Stimulated activated CD8-positive, alpha-beta memory T cell treated with anti-CD3 and anti-CD28 coated beads, Interleukin-7, amount 100 ng/mL, for 1 hour (primary cell): ENCODE data around the gene KRTAP20-1.

Experiments
- DNase-seq, 2 donors: peaks; one replicate each; pipeline ENCODE4 v3.0.0-alpha.2; 2020; ENCODE audit warnings: low read depth in 2 of 2

The KRTAP20-1 gene

GRCh38 chr21:30616125-30616524, at the start of gene KRTAP20-1:
KRTAP20-1 (plus strand) TSS chr21:30616425; CDS start chr21:30616455, 30 bp downstream.
- no peak for DNase-seq

GRCh38 chr21:30567617-30568016, 48.6 kb upstream of the KRTAP20-1 start:
- no peak for DNase-seq

GRCh38 chr21:30577766-30578165, 38.5 kb upstream of the KRTAP20-1 start:
- no peak for DNase-seq

- DNase-seq, result no peak
Observed at GRCh38 chr21:30579346-30579745, 36.9 kb upstream of the KRTAP20-1 start.

GRCh38 chr21:30580132-30580531, 36.1 kb upstream of the KRTAP20-1 start:
- no peak for DNase-seq

- no peak for DNase-seq
Observed at GRCh38 chr21:30582870-30583269, 33.4 kb upstream of the KRTAP20-1 start.

GRCh38 chr21:30590297-30590696, 25.9 kb upstream of the KRTAP20-1 start, which contains the start of gene KRTAP22-2:
KRTAP22-2 (minus strand) TSS chr21:30590397.
- no peak for DNase-seq

- DNase-seq, result no peak
Observed at GRCh38 chr21:30592140-30592539, 24.1 kb upstream of the KRTAP20-1 start, which contains the start of gene KRTAP6-3. KRTAP6-3 (plus strand) TSS chr21:30592440; CDS start chr21:30592446, 6 bp downstream.

GRCh38 chr21:30598802-30599201, 17.4 kb upstream of the KRTAP20-1 start, which contains the start of gene KRTAP6-2:
KRTAP6-2 (minus strand) TSS chr21:30598902; CDS start chr21:30598874, 28 bp downstream.
- DNase-seq, result no peak

- no peak for DNase-seq
Observed at GRCh38 chr21:30600787-30601186, 15.4 kb upstream of the KRTAP20-1 start, which contains the start of gene KRTAP22-1. KRTAP22-1 (plus strand) TSS chr21:30601087.

GRCh38 chr21:30605968-30606367, 10.3 kb upstream of the KRTAP20-1 start:
- no peak for DNase-seq

- DNase-seq, result no peak
Observed at GRCh38 chr21:30612132-30612531, 4.1 kb upstream of the KRTAP20-1 start.

GRCh38 chr21:30613836-30614235, 2.4 kb upstream of the KRTAP20-1 start, which contains the start of gene KRTAP6-1:
KRTAP6-1 (minus strand) TSS chr21:30613930; CDS start chr21:30613904, 26 bp downstream.
- DNase-seq, result no peak

- no peak for DNase-seq
Observed at GRCh38 chr21:30615199-30615598, 1.0 kb upstream of the KRTAP20-1 start.

- DNase-seq, result no peak
Observed at GRCh38 chr21:30620080-30620479, 3.9 kb downstream of the KRTAP20-1 start.

- no peak for DNase-seq
Observed at GRCh38 chr21:30620522-30620921, 4.3 kb downstream of the KRTAP20-1 start, which contains the start of gene KRTAP20-4. KRTAP20-4 (plus strand) TSS chr21:30620627.

- DNase-seq, result no peak
Observed at GRCh38 chr21:30623362-30623761, 7.1 kb downstream of the KRTAP20-1 start.

- no peak for DNase-seq
Observed at GRCh38 chr21:30625449-30626165, 9.4 kb downstream of the KRTAP20-1 start.

GRCh38 chr21:30628109-30628508, 11.9 kb downstream of the KRTAP20-1 start:
- no peak for DNase-seq

- DNase-seq, result no peak
Observed at GRCh38 chr21:30629200-30629599, 13.0 kb downstream of the KRTAP20-1 start.

- no peak for DNase-seq
Observed at GRCh38 chr21:30634906-30635305, 18.7 kb downstream of the KRTAP20-1 start, which contains the start of gene KRTAP20-2. KRTAP20-2 (plus strand) TSS chr21:30635206; CDS start chr21:30635264, 58 bp downstream.

GRCh38 chr21:30638686-30639085, 22.5 kb downstream of the KRTAP20-1 start:
- DNase-seq, result no peak

- no peak for DNase-seq
Observed at GRCh38 chr21:30642564-30642963, 26.3 kb downstream of the KRTAP20-1 start, which contains the start of gene KRTAP20-3. KRTAP20-3 (plus strand) TSS chr21:30642864.
